ENCODE results near the gene PTPN11.

DNA sequence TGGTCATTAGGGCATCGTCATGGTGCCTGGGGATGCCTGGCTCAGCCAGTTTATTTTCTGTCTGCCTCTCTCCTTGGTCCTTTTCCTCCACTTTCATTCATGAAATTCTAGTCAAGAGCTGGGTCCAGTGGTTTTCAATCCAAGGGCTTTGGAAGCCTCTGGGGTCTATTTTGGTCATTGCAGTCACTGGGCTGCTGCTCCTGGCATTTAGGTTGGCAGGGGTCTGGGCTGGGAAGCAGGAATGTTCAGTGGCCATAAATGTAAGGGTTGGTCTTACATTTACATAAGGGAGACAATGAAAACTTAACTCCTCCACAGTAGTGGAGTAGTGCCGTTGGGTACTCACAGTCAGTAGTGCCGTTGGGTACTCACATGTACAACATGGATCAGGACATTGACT lies 48.1 kb downstream of the PTPN11 start:
- TF ChIP-seq, protein P1, sequence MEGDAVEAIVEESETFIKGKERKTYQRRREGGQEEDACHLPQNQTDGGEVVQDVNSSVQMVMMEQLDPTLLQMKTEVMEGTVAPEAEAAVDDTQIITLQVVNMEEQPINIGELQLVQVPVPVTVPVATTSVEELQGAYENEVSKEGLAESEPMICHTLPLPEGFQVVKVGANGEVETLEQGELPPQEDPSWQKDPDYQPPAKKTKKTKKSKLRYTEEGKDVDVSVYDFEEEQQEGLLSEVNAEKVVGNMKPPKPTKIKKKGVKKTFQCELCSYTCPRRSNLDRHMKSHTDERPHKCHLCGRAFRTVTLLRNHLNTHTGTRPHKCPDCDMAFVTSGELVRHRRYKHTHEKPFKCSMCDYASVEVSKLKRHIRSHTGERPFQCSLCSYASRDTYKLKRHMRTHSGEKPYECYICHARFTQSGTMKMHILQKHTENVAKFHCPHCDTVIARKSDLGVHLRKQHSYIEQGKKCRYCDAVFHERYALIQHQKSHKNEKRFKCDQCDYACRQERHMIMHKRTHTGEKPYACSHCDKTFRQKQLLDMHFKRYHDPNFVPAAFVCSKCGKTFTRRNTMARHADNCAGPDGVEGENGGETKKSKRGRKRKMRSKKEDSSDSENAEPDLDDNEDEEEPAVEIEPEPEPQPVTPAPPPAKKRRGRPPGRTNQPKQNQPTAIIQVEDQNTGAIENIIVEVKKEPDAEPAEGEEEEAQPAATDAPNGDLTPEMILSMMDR (IDR thresholded peaks at IDR 0.05): no peak
- no peak for TF ChIP-seq POLR2A (IDR thresholded peaks at IDR 0.05)

All from stomach (tissue), 4 donors.